Liver (tissue), 9 donors: ENCODE data around the gene SH3PXD2A. TPM values are rescaled to one million over a fixed set of nuclear protein-coding genes. Genes with fewer than 3 reads are reported as not detected.

ENCODE experiments used
- DNase-seq: peaks from one replicate; pipeline ENCODE4 v3.0.0-alpha.2; 2017; ENCODE audit warnings: low spot score
- H3K27ac ChIP-seq, 2 donors: one replicate each; pipeline ENCODE4 v1.7.0; 2013; ENCODE audit warnings: inconsistent platforms in 2 of 2, low read length in 2 of 2, control low read depth in 1 of 2, low read depth in 1 of 2, mild to moderate bottlenecking in 1 of 2
- H3K27me3 ChIP-seq, 4 donors: one replicate each; pipeline versions ENCODE4 v1.6.1 to v1.7.0; 2013; ENCODE audit warnings: low read length in 3 of 4, inconsistent platforms in 1 of 4, mild to moderate bottlenecking in 1 of 4, moderate library complexity in 1 of 4; ENCODE audit not compliant: control insufficient read depth in 4 of 4, insufficient read depth in 4 of 4
- H3K36me3 ChIP-seq, 4 donors: one replicate each; pipeline versions ENCODE4 v1.6.1 to v1.7.0; 2013; ENCODE audit warnings: low read length in 3 of 4, mild to moderate bottlenecking in 3 of 4, low read depth in 1 of 4, moderate library complexity in 1 of 4; ENCODE audit not compliant: control insufficient read depth in 4 of 4, insufficient read depth in 3 of 4
- H3K4me1 ChIP-seq, 4 donors: one replicate each; pipeline versions ENCODE4 v1.6.1 to v1.7.0; 2013; ENCODE audit warnings: low read length in 3 of 4, mild to moderate bottlenecking in 3 of 4, moderate library complexity in 1 of 4; ENCODE audit not compliant: control insufficient read depth in 4 of 4, insufficient read depth in 4 of 4
- H3K4me3 ChIP-seq, 3 donors: one replicate each; pipeline versions ENCODE4 v1.6.1 to v1.7.0; 2013; ENCODE audit warnings: low read length in 3 of 3, control low read depth in 1 of 3, low read depth in 1 of 3, mild to moderate bottlenecking in 1 of 3
- H3K9ac ChIP-seq, 2 donors: one replicate each; pipeline ENCODE4 v1.7.0; 2013; ENCODE audit warnings: low read length in 2 of 2, mild to moderate bottlenecking in 2 of 2, moderate library complexity in 2 of 2, control low read depth in 1 of 2, low read depth in 1 of 2
- H3K9me3 ChIP-seq, 4 donors: one replicate each; pipeline versions ENCODE4 v1.6.1 to v1.7.0; 2013; ENCODE audit warnings: low read length in 3 of 4; ENCODE audit not compliant: control insufficient read depth in 4 of 4
- ATF3 ChIP-seq: IDR thresholded peaks from 2 replicates; pipeline ENCODE4 v1.6.1; 2016; ENCODE audit warnings: antibody characterized with exemption
- CTCF ChIP-seq: fragments of 150-350 bp; IDR thresholded peaks from 2 replicates; pipeline ENCODE4 v1.5.1; 2017; ENCODE audit warnings: improper control_type of control experiment, low read depth, low read length; ENCODE audit not compliant: missing input control
- EGR1 ChIP-seq, 2 donors: IDR thresholded peaks; 2 replicates each; pipeline ENCODE4 v1.6.1; 2016 to 2018; ENCODE audit warnings: antibody characterized with exemption in 2 of 2, low read depth in 2 of 2
- FOXA1 ChIP-seq: IDR thresholded peaks from 2 replicates; pipeline ENCODE4 v1.6.1; 2016; ENCODE audit warnings: antibody characterized with exemption
- FOXA2 ChIP-seq: IDR thresholded peaks from 2 replicates; pipeline ENCODE4 v1.6.1; 2016; ENCODE audit warnings: antibody characterized with exemption
- GABPA ChIP-seq, 2 donors: IDR thresholded peaks in 1 of 2; conservative IDR thresholded peaks in 1 of 2; 2 replicates each; pipeline ENCODE4 v1.6.1; 2016; ENCODE audit warnings: antibody characterized with exemption in 2 of 2, mild to moderate bottlenecking in 1 of 2, moderate library complexity in 1 of 2
- HNF4A ChIP-seq, 2 donors: conservative IDR thresholded peaks; 2 replicates each; pipeline ENCODE4 v1.6.1; 2016; ENCODE audit warnings: antibody characterized with exemption in 2 of 2, mild to moderate bottlenecking in 2 of 2
- HNF4G ChIP-seq: IDR thresholded peaks from 2 replicates; pipeline ENCODE4 v1.6.1; 2016; ENCODE audit warnings: antibody characterized with exemption
- JUND ChIP-seq, 2 donors: IDR thresholded peaks; 2 replicates each; pipeline ENCODE4 v1.6.1; 2016; ENCODE audit warnings: antibody characterized with exemption in 2 of 2
- MAX ChIP-seq: IDR thresholded peaks from 2 replicates; pipeline ENCODE4 v1.6.1; 2016; ENCODE audit warnings: antibody characterized with exemption
- NR2F2 ChIP-seq: IDR thresholded peaks from 2 replicates; pipeline ENCODE4 v1.6.1; 2016; ENCODE audit warnings: antibody characterized with exemption
- RAD21 ChIP-seq, 2 donors: IDR thresholded peaks; 2 replicates each; pipeline ENCODE4 v1.6.1; 2016; ENCODE audit warnings: antibody characterized with exemption in 2 of 2, mild to moderate bottlenecking in 2 of 2
- REST ChIP-seq: IDR thresholded peaks from 2 replicates; pipeline ENCODE4 v1.6.1; 2016; ENCODE audit warnings: antibody characterized with exemption, mild to moderate bottlenecking
- RXRA ChIP-seq, 2 donors: IDR thresholded peaks; 2 replicates each; pipeline ENCODE4 v1.6.1; 2017 to 2018; ENCODE audit warnings: antibody characterized with exemption in 2 of 2, mild to moderate bottlenecking in 1 of 2
- SP1 ChIP-seq: IDR thresholded peaks from 2 replicates; pipeline ENCODE4 v1.6.1; 2018; ENCODE audit warnings: antibody characterized with exemption, mild to moderate bottlenecking
- TAF1 ChIP-seq: conservative IDR thresholded peaks from 2 replicates; pipeline ENCODE4 v1.6.1; 2016; ENCODE audit warnings: antibody characterized with exemption, mild to moderate bottlenecking
- YY1 ChIP-seq: IDR thresholded peaks from 2 replicates; pipeline ENCODE4 v1.6.1; 2016; ENCODE audit warnings: antibody characterized with exemption, mild to moderate bottlenecking
- ZBTB33 ChIP-seq: IDR thresholded peaks from 2 replicates; pipeline ENCODE4 v1.6.1; 2016; ENCODE audit warnings: antibody characterized with exemption
- WGBS: extraction: QIAGEN DNeasy Blood & Tissue Kit; methylation state at CpG from one replicate; pipeline ENCODE4 v1.1.7; 2013; 5-methylcytosine and 5-hydroxymethylcytosine counted together
- polyA plus RNA-seq, 2 donors: library from polyadenylated mRNA; stranded (reverse) in 1 of 2; unstranded in 1 of 2; fragments of 200-250 nt in 1 of 2; fragments of >200 nt in 1 of 2; fragmentation: Nextera tagmentation in 1 of 2; extraction: Ambion mirVana in 1 of 2; gene quantifications; one replicate each; pipeline versions ENCODE4 v1.2.1 to v1.2.3, GENCODE V29; 2013 to 2015
- total RNA-seq, 2 donors: library from RNA; depleted of rRNA; stranded (reverse); fragments of >200 nt; gene quantifications; one replicate each; pipeline ENCODE4 v1.2.3, GENCODE V29; 2014
- donor health status: healthy.
- donor health status: healthy.
- donor health status: healthy.
- donor health status: healthy.
- donor health status: healthy.

The SH3PXD2A gene
- total and polyA plus RNA-seq, 4 donors: 0.82 to 5.5 (median 3.9) TPM

- TF ChIP-seq TAF1 (no peak), NR2F2 (no peak), ZBTB33 (no peak), SP1 (no peak), MAX (no peak), YY1 (no peak), FOXA2 (no peak), JUND (IDR thresholded peaks at IDR 0.05) (no peak), HNF4A (conservative IDR thresholded peaks at IDR 0.05) (no peak), ATF3 (no peak), CTCF (no peak), HNF4G (no peak), RAD21 (IDR thresholded peaks at IDR 0.05) (no peak), FOXA1 (no peak), GABPA (IDR thresholded peaks at IDR 0.05 in 1 of 2, conservative IDR thresholded peaks at IDR 0.05 in 1 of 2) (no peak), REST (no peak), EGR1 (IDR thresholded peaks at IDR 0.05; ENCODE audit: low read depth in 2 of 2) (no peak), RXRA (IDR thresholded peaks at IDR 0.05) (no peak)
- no peak overlapping the region for H3K4me3 ChIP-seq
Observed at GRCh38 chr10:103706047-103706446, 149.3 kb downstream of the SH3PXD2A start.

More at GRCh38 chr10:103706047-103706446, 149.3 kb downstream of the SH3PXD2A start:
- Histone ChIP-seq H3K27me3 (no peaks in the 10 kb centered on the region), H3K9me3 (no peaks in the 10 kb centered on the region), H3K9ac (no peak overlapping the region), H3K4me1 (no peaks in the 10 kb centered on the region), H3K27ac (no peak overlapping the region), H3K36me3 (no peaks in the 10 kb centered on the region)
- DNase-seq: no peak
- 89% methylated on average over 5 of the region's 5 CpGs for WGBS
